Measurements from ENCODE around the gene PXMP4.
A peak's percentile ranks its signal among the peaks of the same experiment; 100 is the strongest.
"Not testable (repeated sequence)": the region's sequence is repeated elsewhere in the genome, so short reads cannot be mapped to it uniquely, and the experiment has no call there.

Gene PXMP4

GRCh38 chr20:33719989-33720709 is at the start of gene PXMP4:
PXMP4 (minus strand) TSS chr20:33720310; CDS start chr20:33720207, 103 bp downstream.
- peak; percentile 80 for DNase-seq

GRCh38 chr20:33769043-33769442 is 48.9 kb upstream of the PXMP4 start:
- DNase-seq, result no peak

GRCh38 chr20:33767777-33768138 is 47.6 kb upstream of the PXMP4 start:
- no peak for DNase-seq

GRCh38 chr20:33766686-33767085 is 46.6 kb upstream of the PXMP4 start:
- no peak for DNase-seq

GRCh38 chr20:33765592-33765991 is 45.5 kb upstream of the PXMP4 start:
- no peak for DNase-seq

- DNase-seq, result no peak
Measured at GRCh38 chr20:33765099-33765498, 45.0 kb upstream of the PXMP4 start.

GRCh38 chr20:33761698-33762250 is 41.7 kb upstream of the PXMP4 start:
- DNase-seq, result no peak

- DNase-seq, result no peak
Measured at GRCh38 chr20:33757458-33757857, 37.3 kb upstream of the PXMP4 start.

- DNase-seq, result no peak
Measured at GRCh38 chr20:33757046-33757445, 36.9 kb upstream of the PXMP4 start.

- DNase-seq, result not testable (repeated sequence)
Measured at GRCh38 chr20:33755936-33756490, 35.9 kb upstream of the PXMP4 start.

GRCh38 chr20:33753763-33754162 is 33.7 kb upstream of the PXMP4 start:
- no peak for DNase-seq

GRCh38 chr20:33753143-33753542 is 33.0 kb upstream of the PXMP4 start:
- DNase-seq, result no peak

- no peak for DNase-seq
Measured at GRCh38 chr20:33751775-33752174, 31.7 kb upstream of the PXMP4 start.

GRCh38 chr20:33746325-33746998 is 26.4 kb upstream of the PXMP4 start:
- no peak for DNase-seq

GRCh38 chr20:33744773-33745385 is 24.8 kb upstream of the PXMP4 start:
- DNase-seq, result no peak

- no peak for DNase-seq
Measured at GRCh38 chr20:33744181-33744580, 24.1 kb upstream of the PXMP4 start.

- DNase-seq, result no peak
Measured at GRCh38 chr20:33740189-33740588, 20.1 kb upstream of the PXMP4 start.

GRCh38 chr20:33739493-33739892 is 19.4 kb upstream of the PXMP4 start:
- no peak for DNase-seq

GRCh38 chr20:33736962-33737361 is 16.9 kb upstream of the PXMP4 start:
- no peak for DNase-seq

GRCh38 chr20:33733654-33734576 is 13.8 kb upstream of the PXMP4 start:
- DNase-seq, result no peak

GRCh38 chr20:33732166-33732970 is 12.3 kb upstream of the PXMP4 start:
- no peak for DNase-seq
